ENCODE data around the gene AVPI1. TPM values are rescaled to one million over a fixed set of nuclear protein-coding genes. Genes with fewer than 3 reads are reported as not detected.
"Not testable (repeated sequence)": the region's sequence is repeated elsewhere in the genome, so short reads cannot be mapped to it uniquely, and the experiment has no call there.

AVPI1 gene
- total RNA-seq, 1 donor from 2014 or later: 6.5 TPM

DNA sequence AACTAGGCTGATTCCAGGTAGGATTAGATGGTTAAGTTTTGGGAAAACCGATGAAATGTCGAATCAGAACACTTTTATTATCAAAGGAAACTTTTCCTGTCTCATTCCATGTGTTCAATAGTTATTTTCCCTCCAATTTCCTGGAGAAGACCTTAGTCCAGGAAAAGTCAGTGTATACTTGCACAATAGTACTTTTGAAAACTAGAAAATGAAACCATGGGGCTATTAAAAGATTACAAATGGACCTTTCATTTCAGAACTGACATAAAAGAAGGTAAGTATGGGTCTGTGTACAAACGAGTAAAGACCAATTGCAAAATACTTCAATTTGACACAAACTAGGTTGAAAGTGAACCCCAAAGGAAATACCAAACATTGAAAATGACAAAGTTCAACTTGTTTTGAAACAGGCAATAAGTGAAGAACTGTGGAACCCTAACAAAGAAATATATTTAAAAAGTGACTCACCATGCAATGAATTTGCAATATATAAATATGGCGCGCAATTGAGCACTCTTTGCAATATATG lies 2.1 kb downstream of the AVPI1 start:
- H3K9me3 Mint-ChIP-seq (ENCODE audit: low read depth): no peaks in the 10 kb centered on the region
- peaks cover 54% of the 10 kb centered on the region for H3K4me1 Mint-ChIP-seq (ENCODE audit: low read depth)
- TF ChIP-seq, protein P1, sequence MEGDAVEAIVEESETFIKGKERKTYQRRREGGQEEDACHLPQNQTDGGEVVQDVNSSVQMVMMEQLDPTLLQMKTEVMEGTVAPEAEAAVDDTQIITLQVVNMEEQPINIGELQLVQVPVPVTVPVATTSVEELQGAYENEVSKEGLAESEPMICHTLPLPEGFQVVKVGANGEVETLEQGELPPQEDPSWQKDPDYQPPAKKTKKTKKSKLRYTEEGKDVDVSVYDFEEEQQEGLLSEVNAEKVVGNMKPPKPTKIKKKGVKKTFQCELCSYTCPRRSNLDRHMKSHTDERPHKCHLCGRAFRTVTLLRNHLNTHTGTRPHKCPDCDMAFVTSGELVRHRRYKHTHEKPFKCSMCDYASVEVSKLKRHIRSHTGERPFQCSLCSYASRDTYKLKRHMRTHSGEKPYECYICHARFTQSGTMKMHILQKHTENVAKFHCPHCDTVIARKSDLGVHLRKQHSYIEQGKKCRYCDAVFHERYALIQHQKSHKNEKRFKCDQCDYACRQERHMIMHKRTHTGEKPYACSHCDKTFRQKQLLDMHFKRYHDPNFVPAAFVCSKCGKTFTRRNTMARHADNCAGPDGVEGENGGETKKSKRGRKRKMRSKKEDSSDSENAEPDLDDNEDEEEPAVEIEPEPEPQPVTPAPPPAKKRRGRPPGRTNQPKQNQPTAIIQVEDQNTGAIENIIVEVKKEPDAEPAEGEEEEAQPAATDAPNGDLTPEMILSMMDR (IDR thresholded peaks at IDR 0.05): no peak
- no peaks in the 10 kb centered on the region for H3K27me3 Mint-ChIP-seq (ENCODE audit: low read depth)
- H3K36me3 Mint-ChIP-seq (ENCODE audit: low read depth): no peaks in the 10 kb centered on the region
- peak overlapping the region; percentile 10 for H3K27ac Mint-ChIP-seq (ENCODE audit: unreplicated experiment)
- DNase-seq (ENCODE audit: low spot score): no peak
- no peak overlapping the region for H3K4me3 Mint-ChIP-seq (ENCODE audit: unreplicated experiment)

DNA sequence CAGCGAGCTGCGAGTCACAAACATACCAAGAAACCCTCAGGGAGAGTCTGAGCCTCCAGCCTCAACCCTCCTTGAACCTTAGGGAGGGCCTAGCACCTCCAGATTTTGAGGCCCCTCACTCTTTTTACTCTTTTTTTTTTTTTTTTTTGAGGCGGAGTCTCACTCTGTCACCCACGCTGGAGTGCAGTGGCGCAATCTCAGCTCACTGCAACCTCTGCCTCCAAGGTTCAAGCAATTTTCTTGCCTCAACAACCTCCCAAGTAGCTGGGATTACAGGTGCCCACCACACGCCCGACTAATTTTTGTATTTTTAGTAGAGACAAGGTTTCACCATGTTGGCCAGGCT lies 2.7 kb downstream of the AVPI1 start:
- H3K36me3 Mint-ChIP-seq (ENCODE audit: low read depth); H3K27me3 Mint-ChIP-seq (ENCODE audit: low read depth); H3K4me3 Mint-ChIP-seq (ENCODE audit: unreplicated experiment); DNase-seq (ENCODE audit: low spot score); H3K9me3 Mint-ChIP-seq (ENCODE audit: low read depth): not testable (repeated sequence)
- H3K27ac Mint-ChIP-seq (ENCODE audit: unreplicated experiment): peak overlapping the region; percentile 72
- H3K4me1 Mint-ChIP-seq (ENCODE audit: low read depth): peaks cover 49% of the 10 kb centered on the region

DNA sequence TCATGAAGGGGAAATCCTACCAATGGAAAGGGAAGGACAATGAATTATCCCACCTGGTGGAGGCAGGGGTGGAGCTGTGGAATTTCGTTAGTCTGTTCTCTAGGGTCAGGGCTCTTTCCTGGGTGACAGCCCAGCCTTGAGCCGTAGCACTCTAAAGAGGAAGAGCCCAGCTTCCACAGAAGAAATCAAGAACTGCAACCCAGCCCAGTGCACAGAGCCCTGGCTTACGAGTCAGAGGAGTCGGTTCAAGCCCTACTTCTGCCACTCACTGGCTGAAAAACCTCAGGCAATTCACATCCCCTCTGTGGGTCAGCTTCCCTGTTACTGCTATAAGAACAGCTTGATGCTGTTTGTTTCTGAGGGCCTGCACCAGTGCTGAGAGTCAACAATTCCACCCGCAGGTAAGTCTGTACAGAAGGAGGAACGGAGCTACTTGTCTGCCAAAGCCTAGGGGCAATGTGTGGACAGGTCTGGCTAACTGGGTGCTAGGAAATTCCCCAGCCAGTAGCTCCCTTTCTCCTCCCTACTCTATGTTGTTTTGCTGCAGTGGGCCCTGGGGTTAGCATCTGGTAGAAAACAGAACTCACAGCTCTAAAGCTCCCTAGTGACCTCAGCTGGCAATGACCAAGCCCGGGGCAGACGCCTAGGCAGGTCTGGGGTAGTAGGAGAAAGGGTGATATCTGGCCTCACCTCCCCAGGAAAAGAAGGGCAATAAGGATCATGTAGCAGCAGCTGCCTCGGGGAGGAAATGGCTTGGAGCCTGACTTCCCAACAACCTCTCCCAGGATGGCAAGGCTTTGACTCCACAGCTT lies 3.3 kb downstream of the AVPI1 start:
- Mint-ChIP-seq H3K27ac (ENCODE audit: unreplicated experiment) (peak overlapping the region; percentile 72), H3K9me3 (ENCODE audit: low read depth) (no peaks in the 10 kb centered on the region), H3K4me3 (ENCODE audit: unreplicated experiment) (no peak overlapping the region), H3K27me3 (ENCODE audit: low read depth) (no peaks in the 10 kb centered on the region), H3K36me3 (ENCODE audit: low read depth) (no peaks in the 10 kb centered on the region), H3K4me1 (ENCODE audit: low read depth) (peaks cover 47% of the 10 kb centered on the region)
- no peak for DNase-seq (ENCODE audit: low spot score)
- TF ChIP-seq, protein P1 (IDR thresholded peaks at IDR 0.05): peak; percentile 8

DNA sequence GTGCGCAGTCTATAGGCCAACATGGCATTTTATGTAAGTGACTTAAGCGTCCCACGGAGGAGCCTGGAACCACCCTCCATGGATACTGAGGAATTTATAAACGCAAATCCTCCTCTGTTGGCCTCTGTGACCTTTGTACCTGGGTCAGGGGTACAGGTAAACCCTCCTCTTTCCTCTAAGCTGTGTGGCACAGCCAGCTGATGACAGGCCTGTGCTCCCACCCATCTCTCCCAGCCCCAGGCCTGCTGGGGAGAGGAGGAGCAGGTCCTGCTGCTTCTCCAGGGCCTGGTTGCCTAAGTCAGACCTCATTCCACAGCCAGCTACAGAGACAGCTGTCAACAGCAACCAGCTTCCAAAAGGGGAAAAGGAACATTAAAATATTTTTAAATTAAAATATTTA lies 5.0 kb downstream of the AVPI1 start:
- peaks cover 33% of the 10 kb centered on the region for H3K4me1 Mint-ChIP-seq (ENCODE audit: low read depth)

DNA sequence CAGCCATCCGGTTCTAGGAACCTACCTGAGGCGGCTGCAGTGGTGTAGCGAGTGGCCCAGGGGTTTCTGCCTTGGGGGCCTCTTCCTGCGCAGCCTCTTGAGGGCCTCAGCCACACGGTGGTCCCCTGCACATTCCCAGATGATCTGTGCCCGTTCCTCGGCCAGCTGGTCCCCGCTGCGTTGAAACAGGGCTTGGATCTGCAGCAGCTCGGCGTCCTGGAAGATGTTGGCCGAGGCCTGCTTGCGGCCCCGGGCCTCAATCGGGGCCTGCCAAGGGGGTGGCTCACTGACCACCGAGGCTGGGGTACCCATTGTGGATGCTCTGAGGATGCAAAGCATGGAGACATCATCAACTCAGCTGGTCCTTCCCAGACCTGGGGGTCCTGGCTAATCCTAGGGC lies 7.4 kb downstream of the AVPI1 start:
- Mint-ChIP-seq H3K9me3 (ENCODE audit: low read depth) (no peaks in the 10 kb centered on the region), H3K36me3 (ENCODE audit: low read depth) (peaks cover 5% of the 10 kb centered on the region), H3K27ac (ENCODE audit: unreplicated experiment) (no peak overlapping the region), H3K4me1 (ENCODE audit: low read depth) (peaks cover 12% of the 10 kb centered on the region), H3K27me3 (ENCODE audit: low read depth) (no peaks in the 10 kb centered on the region), H3K4me3 (ENCODE audit: unreplicated experiment) (no peak overlapping the region)
- TF ChIP-seq, protein P1 (IDR thresholded peaks at IDR 0.05): no peak
- no peak for DNase-seq (ENCODE audit: low spot score)

More for the DNA sequence above, 5.0 kb downstream of the AVPI1 start:
- TF ChIP-seq, protein P1 (IDR thresholded peaks at IDR 0.05): no peak
- H3K36me3 Mint-ChIP-seq (ENCODE audit: low read depth): no peaks in the 10 kb centered on the region
- no peak for DNase-seq (ENCODE audit: low spot score)
- H3K27me3 Mint-ChIP-seq (ENCODE audit: low read depth): no peaks in the 10 kb centered on the region
- peak overlapping the region; percentile 10 for H3K27ac Mint-ChIP-seq (ENCODE audit: unreplicated experiment)
- H3K9me3 Mint-ChIP-seq (ENCODE audit: low read depth): no peaks in the 10 kb centered on the region
- no peak overlapping the region for H3K4me3 Mint-ChIP-seq (ENCODE audit: unreplicated experiment)

Data from chondrocyte (in vitro differentiated cells).